ENCODE measurements around the gene DNAH11. TPM values are rescaled to one million over a fixed set of nuclear protein-coding genes. Genes with fewer than 3 reads are reported as not detected.

DNAH11 gene
- total and polyA plus RNA-seq, 2 donors (not counting 1 experiment from before 2014, with no cell fraction given), result 0.33 to 0.34 TPM

- no peak for DNase-seq (ENCODE audit: low read depth in 2 of 2)
- H3K27ac ChIP-seq (ENCODE audit: insufficient read depth, low read length), result no peak overlapping the region
- no peaks in the 10 kb centered on the region for H3K4me1 ChIP-seq (ENCODE audit: control insufficient read depth, extremely low read depth, insufficient read depth, low read length)
- H3K36me3 ChIP-seq (ENCODE audit: control insufficient read depth, insufficient read depth, low read length), result no peaks in the 10 kb centered on the region
- H3K9me3 ChIP-seq (ENCODE audit: control insufficient read depth, insufficient read depth, low read depth, low read length), result no peaks in the 10 kb centered on the region
- no peaks in the 10 kb centered on the region for H4K20me1 ChIP-seq (ENCODE audit: control insufficient read depth, extremely low read depth, insufficient read depth, low read length)
- no peaks in the 10 kb centered on the region for H3K27me3 ChIP-seq (ENCODE audit: control insufficient read depth, insufficient read depth, low read length)
- H3K9ac ChIP-seq (ENCODE audit: insufficient read depth, low read length), result no peak overlapping the region
- H2AFZ ChIP-seq (ENCODE audit: low read length), result no peak overlapping the region
- no peak overlapping the region for H3K4me2 ChIP-seq (ENCODE audit: extremely low read depth, insufficient read depth, low read length)
- no peaks in the 10 kb centered on the region for H3K79me2 ChIP-seq (ENCODE audit: control insufficient read depth, insufficient read depth, low read length)
- no peak for TF ChIP-seq EZH2 (IDR thresholded peaks at IDR 0.05; ENCODE audit: low read length, missing control alignments)
- TF ChIP-seq CTCF (conservative IDR thresholded peaks at IDR 0.05 in 1 of 2, IDR thresholded peaks at IDR 0.05 in 1 of 2; ENCODE audit: low read depth in 1 of 2, low read length in 2 of 2), result no peak
- H3K4me3 ChIP-seq (replicated peaks in 1 of 4; ENCODE audit: control extremely low read depth in 1 of 4, insufficient read depth in 1 of 4, low read depth in 3 of 4, low read length in 4 of 4), result no peak overlapping the region
Observed at GRCh38 chr7:21565614-21566013, 22.8 kb downstream of the DNAH11 start.

GRCh38 chr7:21566094-21566493, 23.3 kb downstream of the DNAH11 start:
- Histone ChIP-seq H3K79me2 (ENCODE audit: control insufficient read depth, insufficient read depth, low read length) (no peaks in the 10 kb centered on the region), H2AFZ (ENCODE audit: low read length) (no peak overlapping the region), H3K36me3 (ENCODE audit: control insufficient read depth, insufficient read depth, low read length) (no peaks in the 10 kb centered on the region), H3K4me2 (ENCODE audit: extremely low read depth, insufficient read depth, low read length) (no peak overlapping the region), H3K4me3 (replicated peaks in 1 of 4; ENCODE audit: control extremely low read depth in 1 of 4, insufficient read depth in 1 of 4, low read depth in 3 of 4, low read length in 4 of 4) (no peak overlapping the region), H3K9ac (ENCODE audit: insufficient read depth, low read length) (no peak overlapping the region), H3K27me3 (ENCODE audit: control insufficient read depth, insufficient read depth, low read length) (no peaks in the 10 kb centered on the region), H3K4me1 (ENCODE audit: control insufficient read depth, extremely low read depth, insufficient read depth, low read length) (no peaks in the 10 kb centered on the region), H3K9me3 (ENCODE audit: control insufficient read depth, insufficient read depth, low read depth, low read length) (no peaks in the 10 kb centered on the region), H3K27ac (ENCODE audit: insufficient read depth, low read length) (no peak overlapping the region), H4K20me1 (ENCODE audit: control insufficient read depth, extremely low read depth, insufficient read depth, low read length) (no peaks in the 10 kb centered on the region)
- TF ChIP-seq EZH2 (IDR thresholded peaks at IDR 0.05; ENCODE audit: low read length, missing control alignments) (no peak), CTCF (conservative IDR thresholded peaks at IDR 0.05 in 1 of 2, IDR thresholded peaks at IDR 0.05 in 1 of 2; ENCODE audit: low read depth in 1 of 2, low read length in 2 of 2) (no peak)
- no peak for DNase-seq (ENCODE audit: low read depth in 2 of 2)

GRCh38 chr7:21568762-21569161, 25.9 kb downstream of the DNAH11 start:
- no peak overlapping the region for H2AFZ ChIP-seq (ENCODE audit: low read length)
- H3K9ac ChIP-seq (ENCODE audit: insufficient read depth, low read length), result no peak overlapping the region
- no peak for TF ChIP-seq EZH2 (IDR thresholded peaks at IDR 0.05; ENCODE audit: low read length, missing control alignments)
- peak in 1 of 2 donors; percentile 36 for TF ChIP-seq CTCF (conservative IDR thresholded peaks at IDR 0.05 in 1 of 2, IDR thresholded peaks at IDR 0.05 in 1 of 2; ENCODE audit: low read depth in 1 of 2, low read length in 2 of 2)
- H3K27ac ChIP-seq (ENCODE audit: insufficient read depth, low read length), result no peak overlapping the region
- no peaks in the 10 kb centered on the region for H3K79me2 ChIP-seq (ENCODE audit: control insufficient read depth, insufficient read depth, low read length)
- no peaks in the 10 kb centered on the region for H3K27me3 ChIP-seq (ENCODE audit: control insufficient read depth, insufficient read depth, low read length)
- no peak overlapping the region for H3K4me2 ChIP-seq (ENCODE audit: extremely low read depth, insufficient read depth, low read length)
- H3K4me3 ChIP-seq (replicated peaks in 1 of 4; ENCODE audit: control extremely low read depth in 1 of 4, insufficient read depth in 1 of 4, low read depth in 3 of 4, low read length in 4 of 4), result no peak overlapping the region
- no peaks in the 10 kb centered on the region for H3K4me1 ChIP-seq (ENCODE audit: control insufficient read depth, extremely low read depth, insufficient read depth, low read length)
- DNase-seq (ENCODE audit: low read depth in 2 of 2), result peak in 1 of 2 donors; percentile 17
- no peaks in the 10 kb centered on the region for H4K20me1 ChIP-seq (ENCODE audit: control insufficient read depth, extremely low read depth, insufficient read depth, low read length)
- no peaks in the 10 kb centered on the region for H3K36me3 ChIP-seq (ENCODE audit: control insufficient read depth, insufficient read depth, low read length)
- no peaks in the 10 kb centered on the region for H3K9me3 ChIP-seq (ENCODE audit: control insufficient read depth, insufficient read depth, low read depth, low read length)

Measured in fibroblast of lung (primary cell).